ENCODE data around the gene CELSR1.

CELSR1 gene

GRCh38 chr22:46531581-46532175, 5.7 kb downstream of the CELSR1 start:
- Histone ChIP-seq H3K4me3 (no peak overlapping the region), H3K27ac (no peak overlapping the region)
- DNase-seq (ENCODE audit: low spot score), result no peak
- no peak for TF ChIP-seq CTCF (IDR thresholded peaks at IDR 0.05)

- no peak overlapping the region for H3K27ac ChIP-seq
- TF ChIP-seq CTCF (IDR thresholded peaks at IDR 0.05), result no peak
- no peak overlapping the region for H3K4me3 ChIP-seq
- DNase-seq (ENCODE audit: low spot score), result no peak
Measured at GRCh38 chr22:46528121-46528610, 9.3 kb downstream of the CELSR1 start.

GRCh38 chr22:46526244-46526839, 11.1 kb downstream of the CELSR1 start:
- Histone ChIP-seq H3K4me3 (no peak overlapping the region), H3K27ac (no peak overlapping the region)
- DNase-seq (ENCODE audit: low spot score), result no peak
- no peak for TF ChIP-seq CTCF (IDR thresholded peaks at IDR 0.05)

GRCh38 chr22:46525389-46526243, 11.8 kb downstream of the CELSR1 start:
- TF ChIP-seq CTCF (IDR thresholded peaks at IDR 0.05), result no peak
- Histone ChIP-seq H3K4me3 (no peak overlapping the region), H3K27ac (no peak overlapping the region)
- DNase-seq (ENCODE audit: low spot score), result no peak

GRCh38 chr22:46524203-46524740, 13.1 kb downstream of the CELSR1 start:
- H3K4me3 ChIP-seq, result no peak overlapping the region
- TF ChIP-seq CTCF (IDR thresholded peaks at IDR 0.05), result no peak
- no peak for DNase-seq (ENCODE audit: low spot score)
- no peak overlapping the region for H3K27ac ChIP-seq

GRCh38 chr22:46522797-46523196, 14.6 kb downstream of the CELSR1 start:
- TF ChIP-seq CTCF (IDR thresholded peaks at IDR 0.05), result no peak
- DNase-seq (ENCODE audit: low spot score), result no peak
- Histone ChIP-seq H3K4me3 (no peak overlapping the region), H3K27ac (no peak overlapping the region)

Measured in coronary artery (tissue), 2 donors.